Endodermal cell (in vitro differentiated cells): ENCODE measurements around the gene SLC8B1. TPM values are rescaled to one million over a fixed set of nuclear protein-coding genes. Genes with fewer than 3 reads are reported as not detected.

Experiments
- DNase-seq: peaks from one replicate; pipeline ENCODE4 v3.0.0-alpha.2; 2017
- H3K27ac ChIP-seq: 2 replicates; pipeline ENCODE4 v1.5.1; 2013; ENCODE audit warnings: mild to moderate bottlenecking, low read depth, low read length, moderate library complexity
- H3K27me3 ChIP-seq: 2 replicates; pipeline ENCODE4 v1.6.1; 2013; ENCODE audit warnings: mild to moderate bottlenecking, low read length, moderate library complexity; ENCODE audit not compliant: insufficient read depth, control insufficient read depth, poor library complexity, severe bottlenecking
- H3K36me3 ChIP-seq: 2 replicates; pipeline ENCODE4 v1.7.0; 2013; ENCODE audit warnings: mild to moderate bottlenecking, low read length, moderate library complexity; ENCODE audit not compliant: control insufficient read depth, insufficient read depth
- H3K4me1 ChIP-seq: one replicate; pipeline ENCODE4 v1.7.0; 2013; ENCODE audit warnings: low read length; ENCODE audit not compliant: control insufficient read depth, insufficient read depth
- H3K4me3 ChIP-seq: 2 replicates; pipeline ENCODE4 v1.5.1; 2013; ENCODE audit warnings: mild to moderate bottlenecking, low read length, moderate library complexity
- H3K9ac ChIP-seq: 2 replicates; pipeline ENCODE4 v1.6.1; 2013; ENCODE audit warnings: mild to moderate bottlenecking, low read length, moderate library complexity; ENCODE audit not compliant: poor library complexity, severe bottlenecking; ENCODE audit errors: extremely low read depth
- H3K9me3 ChIP-seq: 2 replicates; pipeline ENCODE4 v1.6.1; 2013; ENCODE audit warnings: mild to moderate bottlenecking, low read length, moderate library complexity; ENCODE audit not compliant: control insufficient read depth
- H3K27ac Mint-ChIP-seq: 2 replicates; pipeline ENCODE4 v1.8.0; 2020; ENCODE audit warnings: mixed read lengths
- H3K27me3 Mint-ChIP-seq: 2 replicates; pipeline ENCODE4 v1.8.0; 2021; ENCODE audit warnings: mild to moderate bottlenecking, mixed read lengths; ENCODE audit not compliant: insufficient read depth
- H3K36me3 Mint-ChIP-seq: 2 replicates; pipeline ENCODE4 v1.8.0; 2020; ENCODE audit warnings: low read depth, mixed read lengths
- H3K4me1 Mint-ChIP-seq: 2 replicates; pipeline ENCODE4 v1.8.0; 2020; ENCODE audit warnings: mixed read lengths
- H3K4me3 Mint-ChIP-seq: 2 replicates; pipeline ENCODE4 v1.8.0; 2020; ENCODE audit warnings: mild to moderate bottlenecking, moderate library complexity, mixed read lengths
- H3K9me3 Mint-ChIP-seq: 2 replicates; pipeline ENCODE4 v1.8.0; 2020; ENCODE audit warnings: mild to moderate bottlenecking, mixed read lengths
- CTCF ChIP-seq: fragments of 200-600 bp; sonication (generic); conservative IDR thresholded peaks from 2 replicates; pipeline ENCODE4 v1.5.0; 2021; ENCODE audit warnings: antibody characterized with exemption, mild to moderate bottlenecking
- WGBS, 2 experiments: methylation state at CpG; one replicate each; pipeline versions ENCODE4 v1.1.5 to v1.1.7; 2013; ENCODE audit warnings: missing lambda C conversion rate in 2 of 2, mixed read lengths in 1 of 2; ENCODE audit not compliant: insufficient coverage in 1 of 2, insufficient read length in 1 of 2; 5-methylcytosine and 5-hydroxymethylcytosine counted together
- total RNA-seq, 2 donors: library from RNA; stranded (reverse); fragmentation: NEBNext Ultra II Directional in 1 of 2; extraction: Animal tissue kit (Norgen Biotek cat#: 25700) in 1 of 2; gene quantifications; 2 replicates in 1 of 2; 3 replicates in 1 of 2; pipeline ENCODE4 v1.2.1, GENCODE V29; 2021

SLC8B1 gene
- total RNA-seq, 2 donors from 2014 or later = 6.9 to 9.1 TPM

GRCh38 chr12:113287899-113288282, 47.0 kb downstream of the SLC8B1 start:
- H3K4me1 Mint-ChIP-seq = no peaks in the 10 kb centered on the region
- no peaks in the 10 kb centered on the region for H3K9me3 Mint-ChIP-seq
- no peak for TF ChIP-seq CTCF
- no peak overlapping the region for H3K27ac ChIP-seq
- H3K4me1 ChIP-seq = no peaks in the 10 kb centered on the region
- peaks cover 2% of the 10 kb centered on the region for H3K36me3 Mint-ChIP-seq
- H3K27me3 ChIP-seq = no peaks in the 10 kb centered on the region
- no peaks in the 10 kb centered on the region for H3K36me3 ChIP-seq
- no peak overlapping the region for H3K4me3 Mint-ChIP-seq
- no peak overlapping the region for H3K4me3 ChIP-seq
- DNase-seq = no peak
- H3K9ac ChIP-seq = no peak overlapping the region
- no peaks in the 10 kb centered on the region for H3K27me3 Mint-ChIP-seq
- H3K9me3 ChIP-seq = no peaks in the 10 kb centered on the region
- WGBS, 2 experiments = 96 to 97% methylated on average over 12 to 19 of the region's 19 CpGs
- no peak overlapping the region for H3K27ac Mint-ChIP-seq

- DNase-seq = no peak
- H3K36me3 Mint-ChIP-seq = peaks cover 2% of the 10 kb centered on the region
- H3K36me3 ChIP-seq = no peaks in the 10 kb centered on the region
- no peak overlapping the region for H3K4me3 ChIP-seq
- H3K9me3 ChIP-seq = no peaks in the 10 kb centered on the region
- H3K9me3 Mint-ChIP-seq = no peaks in the 10 kb centered on the region
- no peaks in the 10 kb centered on the region for H3K27me3 Mint-ChIP-seq
- WGBS, 2 experiments = 92% methylated on average over 9 to 21 of the region's 21 CpGs
- no peak overlapping the region for H3K27ac ChIP-seq
- no peak overlapping the region for H3K9ac ChIP-seq
- no peak overlapping the region for H3K4me3 Mint-ChIP-seq
- TF ChIP-seq CTCF = no peak
- H3K4me1 ChIP-seq = no peaks in the 10 kb centered on the region
- no peaks in the 10 kb centered on the region for H3K4me1 Mint-ChIP-seq
- no peak overlapping the region for H3K27ac Mint-ChIP-seq
- no peaks in the 10 kb centered on the region for H3K27me3 ChIP-seq
Measured at GRCh38 chr12:113287146-113287898, 47.6 kb downstream of the SLC8B1 start.

GRCh38 chr12:113286712-113287111, 48.2 kb downstream of the SLC8B1 start:
- Histone ChIP-seq H3K27ac (no peak overlapping the region), H3K4me3 (no peak overlapping the region), H3K4me1 (no peaks in the 10 kb centered on the region), H3K27me3 (no peaks in the 10 kb centered on the region), H3K9ac (no peak overlapping the region), H3K36me3 (no peaks in the 10 kb centered on the region), H3K9me3 (no peaks in the 10 kb centered on the region)
- 65 to 93% methylated on average over 4 to 11 of the region's 11 CpGs for whole genome bisulfite sequencing, 2 experiments
- Mint-ChIP-seq H3K27me3 (no peaks in the 10 kb centered on the region), H3K36me3 (peaks cover 2% of the 10 kb centered on the region), H3K4me1 (no peaks in the 10 kb centered on the region), H3K9me3 (no peaks in the 10 kb centered on the region), H3K27ac (no peak overlapping the region), H3K4me3 (no peak overlapping the region)
- TF ChIP-seq CTCF = no peak
- DNase-seq = no peak
